Left ventricle myocardium inferior (tissue), 1 donor: ENCODE measurements around the gene C17orf58. TPM values are rescaled to one million over a fixed set of nuclear protein-coding genes. Genes with fewer than 3 reads are reported as not detected.
A peak's percentile ranks its signal among the peaks of the same experiment; 100 is the strongest.
"Not testable (repeated sequence)": the region's sequence is repeated elsewhere in the genome, so short reads cannot be mapped to it uniquely, and the experiment has no call there.

ENCODE experiments used
- DNase-seq: peaks from one replicate; pipeline ENCODE4 v3.0.0-alpha.2; 2020
- H3K27ac ChIP-seq: fragments of 200-600 bp; replicated peaks from 2 replicates; pipeline ENCODE4 v1.8.0; 2021
- H3K27me3 ChIP-seq: fragments of 200-600 bp; 2 replicates; pipeline ENCODE4 v1.8.0; 2021; ENCODE audit warnings: low read depth
- H3K36me3 ChIP-seq: fragments of 200-600 bp; 2 replicates; pipeline ENCODE4 v1.8.0; 2021
- H3K4me1 ChIP-seq: fragments of 200-600 bp; 2 replicates; pipeline ENCODE4 v1.8.0; 2021
- H3K4me3 ChIP-seq: fragments of 200-600 bp; 2 replicates; pipeline ENCODE4 v1.8.0; 2021; ENCODE audit warnings: mild to moderate bottlenecking, moderate library complexity
- H3K9me3 ChIP-seq: fragments of 200-600 bp; replicated peaks from 2 replicates; pipeline ENCODE4 v1.8.0; 2021
- CTCF ChIP-seq: fragments of 200-600 bp; IDR thresholded peaks from 2 replicates; pipeline ENCODE4 v1.8.0; 2021; ENCODE audit warnings: antibody characterized with exemption, mild to moderate bottlenecking, borderline replicate concordance
- intact Hi-C: fragments of 100-400 bp; cut with micrococcal nuclease; formaldehyde crosslinking; loops from one replicate; pipeline ENCODE4 v1.11.0; 2022
- total RNA-seq: library from RNA; stranded (reverse); fragmentation: NEBNext Ultra II Directional; extraction: Animal tissue kit (Norgen Biotek cat#: 25700); gene quantifications from one replicate; pipeline ENCODE4 v1.2.1, GENCODE V29; 2021
- donor health status: DM: no; HTN: yes; CAD: no; lungs with severe emphysema.

C17orf58 gene
- total RNA-seq, 1 donor from 2014 or later, result 6.6 TPM

GRCh38 chr17:68019675-68020408, 23.6 kb upstream of the C17orf58 start:
- TF ChIP-seq CTCF, result peak; percentile 66
- peak; percentile 95 for DNase-seq
- Histone ChIP-seq H3K9me3 (no peaks in the 10 kb centered on the region), H3K27ac (peak overlapping the region; percentile 94), H3K4me3 (peak overlapping the region; percentile 73), H3K36me3 (no peaks in the 10 kb centered on the region), H3K27me3 (no peaks in the 10 kb centered on the region), H3K4me1 (peaks cover 10% of the 10 kb centered on the region)
- intact Hi-C loops, result no loop called here

- H3K36me3 ChIP-seq, result no peaks in the 10 kb centered on the region
- TF ChIP-seq CTCF, result no peak
- H3K27ac ChIP-seq, result peak overlapping the region; percentile 94
- no peak for DNase-seq
- H3K27me3 ChIP-seq, result no peaks in the 10 kb centered on the region
- H3K4me1 ChIP-seq, result peaks cover 10% of the 10 kb centered on the region
- no peaks in the 10 kb centered on the region for H3K9me3 ChIP-seq
- intact Hi-C loops, result no loop called here
- H3K4me3 ChIP-seq, result peak overlapping the region; percentile 73
These were observed 23.0 kb upstream of the C17orf58 start for GRCh38 chr17:68019336-68019674.

DNA sequence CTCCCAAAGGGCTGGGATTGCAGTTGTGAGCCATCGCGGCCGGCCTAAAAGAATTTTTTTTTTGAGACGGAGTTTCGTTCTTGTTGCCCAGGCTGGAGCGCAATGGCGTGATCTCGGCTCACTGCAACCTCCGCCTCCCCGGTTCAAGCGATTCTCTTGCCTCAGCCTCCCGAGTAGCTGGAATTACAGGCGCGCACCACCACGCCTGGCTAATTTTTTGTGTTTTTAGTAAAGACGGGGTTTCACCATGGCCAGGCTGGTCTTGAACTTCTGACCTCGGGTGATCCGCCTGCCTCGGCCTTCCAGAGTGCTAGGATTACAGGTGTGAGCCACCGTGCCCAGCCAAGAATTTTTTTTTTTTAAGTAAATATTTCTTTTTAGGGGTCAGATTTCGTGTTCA, 22.2 kb upstream of the C17orf58 start:
- H3K27ac ChIP-seq, intact Hi-C loops, H3K4me3 ChIP-seq, H3K27me3 ChIP-seq, H3K4me1 ChIP-seq, DNase-seq, H3K36me3 ChIP-seq, H3K9me3 ChIP-seq: not testable (repeated sequence)

DNA sequence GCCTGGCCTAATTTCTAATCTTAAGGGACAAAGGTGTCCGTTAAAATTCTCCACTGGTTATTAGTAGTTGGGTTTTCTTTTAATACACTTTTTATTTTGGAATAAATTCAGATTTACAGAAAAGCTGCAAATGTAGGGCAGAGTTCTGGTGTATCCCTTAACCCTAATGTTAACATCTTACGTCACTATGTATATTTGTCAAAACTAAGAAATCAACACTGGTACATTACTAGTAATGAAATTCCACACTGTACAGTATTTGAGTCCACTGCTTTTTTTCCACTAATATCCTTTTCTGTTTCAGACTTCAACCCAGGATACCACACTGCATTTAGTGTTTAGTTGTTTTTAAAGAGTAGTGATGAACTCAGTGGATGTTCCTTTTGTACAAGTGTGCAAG, 20.6 kb upstream of the C17orf58 start:
- intact Hi-C loops, result no loop called here
- H3K4me1 ChIP-seq, result peaks cover 10% of the 10 kb centered on the region
- H3K27me3 ChIP-seq, result no peaks in the 10 kb centered on the region
- H3K36me3 ChIP-seq, result no peaks in the 10 kb centered on the region
- DNase-seq, result no peak
- no peak overlapping the region for H3K4me3 ChIP-seq
- H3K27ac ChIP-seq, result no peak overlapping the region
- TF ChIP-seq CTCF, result no peak
- no peaks in the 10 kb centered on the region for H3K9me3 ChIP-seq

- intact Hi-C loops, result no loop called here
- DNase-seq, result no peak
- Histone ChIP-seq H3K36me3 (no peaks in the 10 kb centered on the region), H3K4me3 (no peak overlapping the region), H3K4me1 (peaks cover 2% of the 10 kb centered on the region), H3K27ac (no peak overlapping the region), H3K27me3 (no peaks in the 10 kb centered on the region), H3K9me3 (no peaks in the 10 kb centered on the region)
- no peak for TF ChIP-seq CTCF
These were observed 18.9 kb upstream of the C17orf58 start for GRCh38 chr17:68015081-68015723.

- H3K4me1 ChIP-seq, result no peaks in the 10 kb centered on the region
These were observed 17.1 kb upstream of the C17orf58 start for GRCh38 chr17:68013385-68013784.

More at GRCh38 chr17:68013385-68013784, 17.1 kb upstream of the C17orf58 start:
- Histone ChIP-seq H3K27me3 (no peaks in the 10 kb centered on the region), H3K4me3 (no peak overlapping the region), H3K36me3 (no peaks in the 10 kb centered on the region), H3K9me3 (no peaks in the 10 kb centered on the region), H3K27ac (no peak overlapping the region)
- no peak for TF ChIP-seq CTCF
- intact Hi-C loops, result no loop called here
- no peak for DNase-seq
